ENCODE results near the gene SPATA46. TPM values are rescaled to one million over a fixed set of nuclear protein-coding genes. Genes with fewer than 3 reads are reported as not detected.
"Not testable (repeated sequence)": the region's sequence is repeated elsewhere in the genome, so short reads cannot be mapped to it uniquely, and the experiment has no call there.

SPATA46 gene
- total RNA-seq, result not detected
- long read RNA-seq, result 0 reads

GRCh38 chr1:162376691-162377090 lies at the start of gene SPATA46:
SPATA46 (minus strand) TSS chr1:162376854; CDS start chr1:162376790, 64 bp downstream.
- peak; percentile 26 for DNase-seq (ENCODE audit: low spot score)

- no peak for DNase-seq (ENCODE audit: low spot score)
Measured at GRCh38 chr1:162422662-162423375, 46.2 kb upstream of the SPATA46 start.

GRCh38 chr1:162421258-162422164 lies 44.9 kb upstream of the SPATA46 start:
- no peak for DNase-seq (ENCODE audit: low spot score)

- no peak for DNase-seq (ENCODE audit: low spot score)
Measured at GRCh38 chr1:162420120-162420519, 43.5 kb upstream of the SPATA46 start.

GRCh38 chr1:162419450-162419931 lies 42.8 kb upstream of the SPATA46 start:
- not testable (repeated sequence) for DNase-seq (ENCODE audit: low spot score)

GRCh38 chr1:162418584-162418983 lies 41.9 kb upstream of the SPATA46 start:
- DNase-seq (ENCODE audit: low spot score), result not testable (repeated sequence)

- DNase-seq (ENCODE audit: low spot score), result no peak
Measured at GRCh38 chr1:162417650-162418049, 41.0 kb upstream of the SPATA46 start.

GRCh38 chr1:162416909-162417308 lies 40.3 kb upstream of the SPATA46 start:
- DNase-seq (ENCODE audit: low spot score), result no peak

- DNase-seq (ENCODE audit: low spot score), result no peak
Measured at GRCh38 chr1:162416215-162416614, 39.6 kb upstream of the SPATA46 start.

GRCh38 chr1:162412002-162412401 lies 35.3 kb upstream of the SPATA46 start, which contains the start of gene SH2D1B:
SH2D1B (minus strand) TSS chr1:162412136; CDS start chr1:162412016, 120 bp downstream.
- no peak for DNase-seq (ENCODE audit: low spot score)

GRCh38 chr1:162407539-162407938 lies 30.9 kb upstream of the SPATA46 start:
- DNase-seq (ENCODE audit: low spot score), result no peak

GRCh38 chr1:162406811-162407210 lies 30.2 kb upstream of the SPATA46 start:
- DNase-seq (ENCODE audit: low spot score), result no peak

- DNase-seq (ENCODE audit: low spot score), result no peak
Measured at GRCh38 chr1:162405800-162406199, 29.1 kb upstream of the SPATA46 start.

GRCh38 chr1:162404550-162405160 lies 28.0 kb upstream of the SPATA46 start:
- no peak for DNase-seq (ENCODE audit: low spot score)

GRCh38 chr1:162400790-162401355 lies 24.2 kb upstream of the SPATA46 start:
- DNase-seq (ENCODE audit: low spot score), result no peak

GRCh38 chr1:162398999-162399580 lies 22.4 kb upstream of the SPATA46 start:
- no peak for DNase-seq (ENCODE audit: low spot score)

GRCh38 chr1:162397943-162398560 lies 21.4 kb upstream of the SPATA46 start:
- DNase-seq (ENCODE audit: low spot score), result no peak

- DNase-seq (ENCODE audit: low spot score), result no peak
Measured at GRCh38 chr1:162397039-162397448, 20.4 kb upstream of the SPATA46 start.

- no peak for DNase-seq (ENCODE audit: low spot score)
Measured at GRCh38 chr1:162396201-162396906, 19.7 kb upstream of the SPATA46 start.

Data from mesenteric fat pad (tissue), 1 donor.